GM12801 (cell line): ENCODE results near the gene CBLC.

Experiments
- TF ChIP-seq, protein P1 (sequence below): IDR thresholded peaks from one replicate; pipeline ENCODE4 v1.5.1; 2011; ENCODE audit warnings: control low read depth; ENCODE audit not compliant: insufficient read length; ENCODE audit errors: extremely low read depth

The CBLC gene

GRCh38 chr19:44759083-44759804, 18.4 kb upstream of the CBLC start:
- TF ChIP-seq, protein P1, sequence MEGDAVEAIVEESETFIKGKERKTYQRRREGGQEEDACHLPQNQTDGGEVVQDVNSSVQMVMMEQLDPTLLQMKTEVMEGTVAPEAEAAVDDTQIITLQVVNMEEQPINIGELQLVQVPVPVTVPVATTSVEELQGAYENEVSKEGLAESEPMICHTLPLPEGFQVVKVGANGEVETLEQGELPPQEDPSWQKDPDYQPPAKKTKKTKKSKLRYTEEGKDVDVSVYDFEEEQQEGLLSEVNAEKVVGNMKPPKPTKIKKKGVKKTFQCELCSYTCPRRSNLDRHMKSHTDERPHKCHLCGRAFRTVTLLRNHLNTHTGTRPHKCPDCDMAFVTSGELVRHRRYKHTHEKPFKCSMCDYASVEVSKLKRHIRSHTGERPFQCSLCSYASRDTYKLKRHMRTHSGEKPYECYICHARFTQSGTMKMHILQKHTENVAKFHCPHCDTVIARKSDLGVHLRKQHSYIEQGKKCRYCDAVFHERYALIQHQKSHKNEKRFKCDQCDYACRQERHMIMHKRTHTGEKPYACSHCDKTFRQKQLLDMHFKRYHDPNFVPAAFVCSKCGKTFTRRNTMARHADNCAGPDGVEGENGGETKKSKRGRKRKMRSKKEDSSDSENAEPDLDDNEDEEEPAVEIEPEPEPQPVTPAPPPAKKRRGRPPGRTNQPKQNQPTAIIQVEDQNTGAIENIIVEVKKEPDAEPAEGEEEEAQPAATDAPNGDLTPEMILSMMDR = no peak

DNA sequence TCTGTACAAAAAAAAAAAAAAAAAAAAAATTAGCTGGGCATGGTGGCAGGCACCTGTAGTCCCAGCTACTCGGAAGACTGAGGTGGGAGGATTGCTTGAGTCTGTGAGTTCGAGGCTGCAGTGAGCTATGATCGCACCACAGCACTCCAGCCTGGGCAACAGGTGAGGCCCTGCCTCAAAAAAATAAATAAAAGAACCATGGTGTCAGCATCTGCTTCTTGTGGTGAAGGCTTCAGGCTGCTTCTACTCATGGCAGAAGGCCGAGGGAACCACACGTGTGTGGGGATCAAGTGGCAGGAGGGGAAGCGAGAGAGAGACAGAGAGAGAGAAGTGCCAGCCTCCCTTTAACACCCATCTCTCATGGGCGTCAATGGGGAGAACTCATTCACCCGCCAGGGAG, 15.7 kb upstream of the CBLC start:
- TF ChIP-seq, protein P1 = no peak

DNA sequence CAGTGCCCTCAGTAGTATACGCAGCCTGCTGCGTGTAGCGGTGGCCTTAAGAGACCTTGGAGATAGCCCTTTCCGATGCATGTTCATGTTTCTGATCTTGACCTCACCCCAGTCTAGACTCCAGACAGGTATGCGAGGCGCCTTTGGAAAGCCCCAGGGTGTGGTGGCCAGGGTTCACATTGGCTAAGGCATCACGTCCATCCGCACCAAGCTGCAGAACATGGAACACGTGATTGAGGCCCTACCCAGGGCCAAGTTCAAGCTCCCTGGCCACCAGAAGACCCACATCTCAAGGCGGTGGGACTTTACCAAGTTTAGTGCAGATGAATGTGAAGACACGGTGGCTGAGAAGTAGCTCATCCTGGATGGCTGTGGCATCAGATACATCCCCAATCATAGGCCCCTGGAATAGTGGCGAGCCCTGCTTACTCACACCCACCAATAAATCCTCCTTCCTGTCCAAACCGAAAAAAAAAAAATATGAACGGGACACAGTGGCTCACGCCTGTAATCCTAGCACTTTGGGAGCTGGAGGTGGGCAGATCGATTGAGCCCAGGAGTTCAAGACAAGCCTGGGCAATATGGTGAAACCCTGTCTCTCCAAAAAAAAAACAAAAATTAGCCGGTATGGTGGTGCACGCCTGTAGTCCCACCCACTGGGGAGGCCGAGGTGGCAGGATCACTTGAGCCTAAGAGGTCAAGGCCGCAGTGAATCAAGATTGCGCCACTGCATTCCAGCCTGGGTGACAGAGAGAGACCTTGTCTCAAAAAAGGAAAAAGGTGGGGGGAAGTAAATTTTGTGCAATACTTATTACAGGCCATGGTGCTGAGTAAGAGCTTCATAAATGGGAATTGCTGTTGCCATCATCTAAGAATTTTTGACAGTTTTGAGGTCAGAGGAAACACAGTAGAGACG, 12.4 kb upstream of the CBLC start:
- TF ChIP-seq, protein P1 = no peak

- TF ChIP-seq, protein P1 = no peak
Observed at GRCh38 chr19:44765949-44766335, 11.7 kb upstream of the CBLC start.

- TF ChIP-seq, protein P1 = no peak
Observed at GRCh38 chr19:44767295-44768180, 10.2 kb upstream of the CBLC start.

DNA sequence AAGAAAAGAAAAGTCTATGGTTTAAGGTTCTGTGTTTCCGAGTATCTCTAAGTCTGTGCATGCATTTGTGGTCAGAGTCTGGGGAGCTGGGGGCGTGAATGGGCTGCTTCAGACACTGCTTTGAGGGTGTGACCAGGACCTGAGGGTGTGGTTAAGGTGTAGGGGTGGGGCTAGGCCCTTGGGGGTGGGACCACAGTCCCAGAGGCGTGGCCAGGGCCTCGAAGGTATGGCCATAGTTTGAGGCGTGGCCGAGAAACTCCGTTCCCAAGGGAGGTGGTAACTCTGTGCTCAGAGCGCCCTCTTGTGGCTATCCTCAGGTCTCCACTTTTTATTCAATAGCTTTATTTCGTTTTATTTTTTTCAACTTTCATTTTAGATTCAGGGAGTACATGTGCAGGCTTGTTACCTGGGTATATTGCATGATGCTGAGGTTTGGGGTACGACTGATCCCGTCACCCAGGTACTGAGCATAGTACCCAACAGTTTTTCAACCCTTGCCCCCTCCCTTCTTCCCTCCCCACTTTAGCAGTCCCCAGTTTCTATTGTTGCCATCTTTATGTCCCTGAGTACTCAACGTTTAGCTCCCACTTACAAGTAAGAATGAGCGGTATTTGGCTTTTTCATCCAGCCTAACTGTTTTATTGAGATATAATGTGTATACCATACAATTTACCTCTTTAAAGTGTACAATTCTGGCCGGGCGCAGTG, 7.0 kb upstream of the CBLC start:
- TF ChIP-seq, protein P1 = no peak

GRCh38 chr19:44772959-44773358, 4.7 kb upstream of the CBLC start:
- TF ChIP-seq, protein P1 = no peak
